Measurements from ENCODE around the gene SET.

DNA sequence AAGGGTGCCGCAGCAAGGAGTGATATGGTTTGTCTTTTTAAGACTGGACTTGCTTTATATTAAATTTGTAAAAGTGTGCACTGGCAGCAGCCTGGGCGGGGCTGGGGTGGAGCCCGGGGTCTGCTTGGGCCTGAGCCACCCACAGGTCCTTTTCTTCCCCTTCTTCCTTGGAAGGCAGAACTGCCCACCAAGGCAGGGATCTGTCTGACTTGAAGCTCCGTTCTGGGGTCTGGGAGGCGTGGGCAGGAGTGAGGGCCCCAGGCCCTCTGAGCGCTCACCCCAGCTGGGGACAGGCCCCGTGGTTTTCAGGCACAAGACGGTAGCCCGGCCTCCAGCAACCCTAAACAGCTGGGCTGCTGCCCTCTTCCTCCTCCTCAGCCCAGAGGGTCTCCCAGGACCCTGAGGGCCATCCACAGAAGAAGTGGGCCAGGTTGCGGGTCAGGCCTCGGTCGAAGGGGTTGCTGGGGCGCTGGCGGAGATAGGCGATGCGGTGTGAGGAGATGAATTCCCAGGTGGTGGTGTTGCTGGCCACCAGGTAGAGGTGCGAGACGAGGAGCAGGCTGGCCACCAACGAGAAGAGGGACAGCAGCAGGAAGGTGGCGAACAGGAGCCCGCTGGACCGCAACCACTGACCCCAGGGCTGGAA lies 31.9 kb downstream of the SET start:
- no peak for TF ChIP-seq ZFP30 (CRISPR knock-in tag; IDR thresholded peaks at IDR 0.05)
- TF ChIP-seq ZNF70 (CRISPR knock-in tag; IDR thresholded peaks at IDR 0.05): no peak
- TF ChIP-seq, protein P1, sequence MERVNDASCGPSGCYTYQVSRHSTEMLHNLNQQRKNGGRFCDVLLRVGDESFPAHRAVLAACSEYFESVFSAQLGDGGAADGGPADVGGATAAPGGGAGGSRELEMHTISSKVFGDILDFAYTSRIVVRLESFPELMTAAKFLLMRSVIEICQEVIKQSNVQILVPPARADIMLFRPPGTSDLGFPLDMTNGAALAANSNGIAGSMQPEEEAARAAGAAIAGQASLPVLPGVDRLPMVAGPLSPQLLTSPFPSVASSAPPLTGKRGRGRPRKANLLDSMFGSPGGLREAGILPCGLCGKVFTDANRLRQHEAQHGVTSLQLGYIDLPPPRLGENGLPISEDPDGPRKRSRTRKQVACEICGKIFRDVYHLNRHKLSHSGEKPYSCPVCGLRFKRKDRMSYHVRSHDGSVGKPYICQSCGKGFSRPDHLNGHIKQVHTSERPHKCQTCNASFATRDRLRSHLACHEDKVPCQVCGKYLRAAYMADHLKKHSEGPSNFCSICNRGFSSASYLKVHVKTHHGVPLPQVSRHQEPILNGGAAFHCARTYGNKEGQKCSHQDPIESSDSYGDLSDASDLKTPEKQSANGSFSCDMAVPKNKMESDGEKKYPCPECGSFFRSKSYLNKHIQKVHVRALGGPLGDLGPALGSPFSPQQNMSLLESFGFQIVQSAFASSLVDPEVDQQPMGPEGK (CRISPR knock-in tag; IDR thresholded peaks at IDR 0.05; ENCODE audit: borderline replicate concordance): no peak
- no peak for TF ChIP-seq OSR1 (CRISPR knock-in tag; IDR thresholded peaks at IDR 0.05)
- no peak for TF ChIP-seq ISL1 (CRISPR knock-in tag; IDR thresholded peaks at IDR 0.05)
- no peak for TF ChIP-seq ZNF565 (CRISPR knock-in tag; conservative IDR thresholded peaks at IDR 0.05; ENCODE audit: low read depth)
- TF ChIP-seq GLIS3 (CRISPR knock-in tag; IDR thresholded peaks at IDR 0.05): no peak
- no peak for TF ChIP-seq CREB5 (CRISPR knock-in tag; IDR thresholded peaks at IDR 0.05; ENCODE audit: low read depth)
- TF ChIP-seq TCF4 (CRISPR knock-in tag; IDR thresholded peaks at IDR 0.05; ENCODE audit: borderline replicate concordance): no peak
- TF ChIP-seq ARNTL (CRISPR knock-in tag; IDR thresholded peaks at IDR 0.05; ENCODE audit: borderline replicate concordance, low read depth): no peak
- no peak for TF ChIP-seq ESRRG (CRISPR knock-in tag; IDR thresholded peaks at IDR 0.05)
